Panc1 (cell line): ENCODE data around the gene WLS. TPM values are rescaled to one million over a fixed set of nuclear protein-coding genes. Genes with fewer than 3 reads are reported as not detected.

ENCODE experiments used
- ATAC-seq: fragments of 200-7000 bp; cut with Tn5 transposase; 2 replicates; pipeline ENCODE4 v1.9.1; 2020; ENCODE audit warnings: mild to moderate bottlenecking, moderate library complexity
- BruUV-seq: library from RNA; stranded (reverse); fragments of 400-500 nt; replicated peaks from 2 replicates; lab custom pipeline; 2021; lab: Mats Ljungman, UMichigan
- CTCF ChIA-PET: fragments of 300-600 bp; sonication (Branson Sonifier 250); formaldehyde crosslinking; loops from one replicate; lab custom pipeline; 2022; ENCODE audit warnings: antibody characterized with exemption; lab: Charles Lee
- POLR2A ChIA-PET: fragments of 300-600 bp; sonication (Branson Sonifier 250); formaldehyde crosslinking; loops from one replicate; lab custom pipeline; 2022; ENCODE audit warnings: antibody characterized with exemption; lab: Charles Lee
- DNase-seq: peaks from one replicate; pipeline ENCODE4 v3.0.0-alpha.2; 2010; ENCODE audit warnings: low read depth, low spot score
- H3K27ac ChIP-seq: 2 replicates; pipeline ENCODE4 v1.5.1; 2011; ENCODE audit warnings: mild to moderate bottlenecking, low read length, inconsistent platforms
- H3K27me3 ChIP-seq: fragments of 200-500 bp; sonication (Bioruptor generic); 2 replicates; pipeline ENCODE4 v1.6.0; 2014; ENCODE audit warnings: low read length, inconsistent platforms; ENCODE audit not compliant: control insufficient read depth, insufficient read depth
- H3K36me3 ChIP-seq: fragments of 200-500 bp; sonication (Bioruptor generic); 2 replicates; pipeline ENCODE4 v1.5.1; 2014; ENCODE audit warnings: inconsistent platforms, mild to moderate bottlenecking, low read length, moderate library complexity; ENCODE audit not compliant: control insufficient read depth, insufficient read depth
- H3K4me1 ChIP-seq: 2 replicates; pipeline ENCODE4 v1.5.1; 2011; ENCODE audit warnings: inconsistent platforms, mild to moderate bottlenecking, low read length, moderate library complexity; ENCODE audit not compliant: control insufficient read depth, insufficient read depth
- H3K4me3 ChIP-seq, 2 experiments: 2 replicates each; pipeline ENCODE4 v1.5.1; 2011 to 2012; ENCODE audit warnings: low read depth in 2 of 2, low read length in 2 of 2, mild to moderate bottlenecking in 2 of 2, inconsistent platforms in 1 of 2, moderate library complexity in 1 of 2
- H3K9me3 ChIP-seq: fragments of 200-500 bp; sonication (Bioruptor generic); 2 replicates; pipeline ENCODE4 v1.5.1; 2014; ENCODE audit warnings: low read depth, mild to moderate bottlenecking, inconsistent platforms, low read length, moderate library complexity; ENCODE audit not compliant: control insufficient read depth, insufficient read depth
- POLR2AphosphoS5 ChIP-seq: IDR thresholded peaks from 2 replicates; pipeline ENCODE4 v1.6.1; 2012; ENCODE audit warnings: mild to moderate bottlenecking, low read depth, low read length, moderate library complexity
- SIN3A ChIP-seq: IDR thresholded peaks from 2 replicates; pipeline ENCODE4 v1.6.1; 2012; ENCODE audit warnings: low read depth, mild to moderate bottlenecking, low read length, moderate library complexity, borderline replicate concordance; ENCODE audit not compliant: insufficient read depth
- TCF7L2 ChIP-seq: IDR thresholded peaks from 2 replicates; pipeline ENCODE4 v1.6.1; 2011; ENCODE audit warnings: mild to moderate bottlenecking, low read depth, low read length, inconsistent platforms
- in situ Hi-C: cut with HindIII; loops from 2 replicates; pipeline ENCODE4 v1.10.0; 2016; ENCODE audit warnings: low sequenced_read_pairs, low pct_unique_long_range_greater_than_20kb
- intact Hi-C: fragments of 100-400 bp; cut with micrococcal nuclease; formaldehyde crosslinking; loops from one replicate; pipeline ENCODE4 v1.10.0; 2022; ENCODE audit not compliant: unreplicated experiment
- total RNA-seq: library from RNA; stranded (reverse); gene quantifications from one replicate; pipeline ENCODE4 v1.2.1, GENCODE V29; 2021; ENCODE audit not compliant: unreplicated experiment
- TF ChIP-seq, protein P1 (sequence below), 2 experiments: IDR thresholded peaks; 2 replicates each; pipeline ENCODE4 v1.6.1; 2011 to 2012; ENCODE audit warnings: low read depth in 2 of 2, control low read depth in 1 of 2, low read length in 1 of 2, mild to moderate bottlenecking in 1 of 2, moderate library complexity in 1 of 2; ENCODE audit not compliant: insufficient read depth in 1 of 2
- TF ChIP-seq, protein P2 (sequence below): fragments of 450-650 bp; IDR thresholded peaks from 2 replicates; pipeline ENCODE4 v1.5.1; 2017; ENCODE audit warnings: mild to moderate bottlenecking

WLS gene
- total RNA-seq, 1 experiment from 2014 or later = 29.6 TPM

DNA sequence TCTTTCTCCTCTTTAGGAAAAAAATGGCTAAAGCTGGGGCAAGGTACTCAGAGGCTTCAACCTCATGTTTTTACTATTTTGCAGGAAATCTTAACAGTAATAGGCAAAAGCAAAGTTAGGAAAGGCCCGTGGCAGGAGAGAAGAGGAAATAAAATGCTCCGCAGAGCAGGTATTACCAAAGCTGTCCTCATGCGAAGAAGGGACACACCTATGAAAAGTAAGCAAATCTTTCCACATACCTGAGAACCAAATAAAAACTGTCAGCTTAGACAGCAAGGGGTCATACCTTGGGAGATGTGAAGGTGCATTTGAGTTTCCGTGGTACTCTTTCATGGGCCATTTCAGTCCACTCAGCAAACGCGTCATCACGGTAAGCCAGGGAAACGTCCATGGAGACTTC lies 73.5 kb downstream of the WLS start:
- Histone ChIP-seq H3K27me3 (no peaks in the 10 kb centered on the region), H3K9me3 (no peaks in the 10 kb centered on the region), H3K27ac (no peak overlapping the region), H3K36me3 (no peaks in the 10 kb centered on the region), H3K4me1 (no peaks in the 10 kb centered on the region), H3K4me3 (no peak overlapping the region)
- intact Hi-C loops (no loop called here), in situ Hi-C loops (no loop called here)
- TF ChIP-seq, protein P1, sequence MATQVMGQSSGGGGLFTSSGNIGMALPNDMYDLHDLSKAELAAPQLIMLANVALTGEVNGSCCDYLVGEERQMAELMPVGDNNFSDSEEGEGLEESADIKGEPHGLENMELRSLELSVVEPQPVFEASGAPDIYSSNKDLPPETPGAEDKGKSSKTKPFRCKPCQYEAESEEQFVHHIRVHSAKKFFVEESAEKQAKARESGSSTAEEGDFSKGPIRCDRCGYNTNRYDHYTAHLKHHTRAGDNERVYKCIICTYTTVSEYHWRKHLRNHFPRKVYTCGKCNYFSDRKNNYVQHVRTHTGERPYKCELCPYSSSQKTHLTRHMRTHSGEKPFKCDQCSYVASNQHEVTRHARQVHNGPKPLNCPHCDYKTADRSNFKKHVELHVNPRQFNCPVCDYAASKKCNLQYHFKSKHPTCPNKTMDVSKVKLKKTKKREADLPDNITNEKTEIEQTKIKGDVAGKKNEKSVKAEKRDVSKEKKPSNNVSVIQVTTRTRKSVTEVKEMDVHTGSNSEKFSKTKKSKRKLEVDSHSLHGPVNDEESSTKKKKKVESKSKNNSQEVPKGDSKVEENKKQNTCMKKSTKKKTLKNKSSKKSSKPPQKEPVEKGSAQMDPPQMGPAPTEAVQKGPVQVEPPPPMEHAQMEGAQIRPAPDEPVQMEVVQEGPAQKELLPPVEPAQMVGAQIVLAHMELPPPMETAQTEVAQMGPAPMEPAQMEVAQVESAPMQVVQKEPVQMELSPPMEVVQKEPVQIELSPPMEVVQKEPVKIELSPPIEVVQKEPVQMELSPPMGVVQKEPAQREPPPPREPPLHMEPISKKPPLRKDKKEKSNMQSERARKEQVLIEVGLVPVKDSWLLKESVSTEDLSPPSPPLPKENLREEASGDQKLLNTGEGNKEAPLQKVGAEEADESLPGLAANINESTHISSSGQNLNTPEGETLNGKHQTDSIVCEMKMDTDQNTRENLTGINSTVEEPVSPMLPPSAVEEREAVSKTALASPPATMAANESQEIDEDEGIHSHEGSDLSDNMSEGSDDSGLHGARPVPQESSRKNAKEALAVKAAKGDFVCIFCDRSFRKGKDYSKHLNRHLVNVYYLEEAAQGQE (IDR thresholded peaks at IDR 0.05; ENCODE audit: insufficient read depth in 1 of 2, low read depth in 2 of 2, low read length in 1 of 2) = no peak
- TF ChIP-seq TCF7L2 (no peak), SIN3A (no peak), POLR2AphosphoS5 (no peak)
- TF ChIP-seq, protein P2, sequence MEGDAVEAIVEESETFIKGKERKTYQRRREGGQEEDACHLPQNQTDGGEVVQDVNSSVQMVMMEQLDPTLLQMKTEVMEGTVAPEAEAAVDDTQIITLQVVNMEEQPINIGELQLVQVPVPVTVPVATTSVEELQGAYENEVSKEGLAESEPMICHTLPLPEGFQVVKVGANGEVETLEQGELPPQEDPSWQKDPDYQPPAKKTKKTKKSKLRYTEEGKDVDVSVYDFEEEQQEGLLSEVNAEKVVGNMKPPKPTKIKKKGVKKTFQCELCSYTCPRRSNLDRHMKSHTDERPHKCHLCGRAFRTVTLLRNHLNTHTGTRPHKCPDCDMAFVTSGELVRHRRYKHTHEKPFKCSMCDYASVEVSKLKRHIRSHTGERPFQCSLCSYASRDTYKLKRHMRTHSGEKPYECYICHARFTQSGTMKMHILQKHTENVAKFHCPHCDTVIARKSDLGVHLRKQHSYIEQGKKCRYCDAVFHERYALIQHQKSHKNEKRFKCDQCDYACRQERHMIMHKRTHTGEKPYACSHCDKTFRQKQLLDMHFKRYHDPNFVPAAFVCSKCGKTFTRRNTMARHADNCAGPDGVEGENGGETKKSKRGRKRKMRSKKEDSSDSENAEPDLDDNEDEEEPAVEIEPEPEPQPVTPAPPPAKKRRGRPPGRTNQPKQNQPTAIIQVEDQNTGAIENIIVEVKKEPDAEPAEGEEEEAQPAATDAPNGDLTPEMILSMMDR = no peak
- ATAC-seq = no peak
- no peak for DNase-seq
- ChIA-PET CTCF (no interaction called here), POLR2A (no interaction called here)
- no TSS peak for BruUV-seq

DNA sequence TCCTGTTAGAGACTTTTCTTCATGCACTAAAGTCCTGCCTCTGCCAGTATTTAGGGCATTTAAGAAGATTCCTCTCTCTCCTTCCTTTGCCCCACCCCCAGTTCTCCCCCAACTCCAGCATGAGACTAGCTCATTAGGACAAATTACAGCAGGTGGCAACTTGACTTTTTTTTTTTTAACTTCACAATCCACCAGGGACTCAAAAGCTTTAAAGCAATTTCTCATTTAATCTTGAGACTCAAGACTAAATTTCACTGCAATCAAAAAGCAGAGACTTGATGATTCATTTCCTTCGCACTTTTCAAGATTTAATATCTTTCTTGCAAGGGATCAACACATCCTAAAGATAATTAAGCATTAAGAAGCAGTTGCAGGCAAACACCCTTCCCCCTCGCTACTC lies 74.9 kb downstream of the WLS start:
- intact Hi-C loops (no loop called here), in situ Hi-C loops (no loop called here)
- no peak overlapping the region for H3K27ac ChIP-seq
- DNase-seq = no peak
- H3K9me3 ChIP-seq = no peaks in the 10 kb centered on the region
- H3K4me3 ChIP-seq = no peak overlapping the region
- H3K36me3 ChIP-seq = no peaks in the 10 kb centered on the region
- H3K4me1 ChIP-seq = no peaks in the 10 kb centered on the region
- no TSS peak for BruUV-seq
- ChIA-PET CTCF (no interaction called here), POLR2A (no interaction called here)
- ATAC-seq = no peak
- TF ChIP-seq, protein P2 = no peak
- TF ChIP-seq SIN3A = no peak
- no peak for TF ChIP-seq TCF7L2
- no peak for TF ChIP-seq POLR2AphosphoS5
- no peaks in the 10 kb centered on the region for H3K27me3 ChIP-seq
